Measurements from ENCODE around the gene PREP. TPM values are rescaled to one million over a fixed set of nuclear protein-coding genes. Genes with fewer than 3 reads are reported as not detected.

The PREP gene
- total RNA-seq, 1 donor from 2014 or later: 42.9 TPM

DNA sequence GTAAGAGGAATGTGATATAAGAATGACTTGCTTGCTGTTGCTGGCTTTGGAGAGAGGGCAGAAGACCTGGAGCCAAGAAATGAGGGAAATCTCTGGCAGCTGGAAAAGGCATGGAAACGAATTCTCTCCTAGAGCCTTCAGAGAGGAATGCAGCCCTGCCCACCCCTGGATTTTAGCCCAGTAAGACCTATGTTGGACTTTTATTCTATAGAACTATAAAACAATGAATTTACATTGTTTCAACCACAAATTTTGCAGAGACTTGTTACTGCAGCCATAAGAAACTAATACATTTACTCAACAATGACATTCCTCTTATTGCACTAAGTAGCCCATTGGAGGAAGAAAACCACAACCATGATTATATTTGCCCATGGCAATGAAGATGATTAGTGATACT is 39.5 kb upstream of the PREP start:
- Mint-ChIP-seq H3K4me1 (peaks cover 19% of the 10 kb centered on the region), H3K9me3 (peaks cover 3% of the 10 kb centered on the region), H3K27me3 (ENCODE audit: low read depth) (no peaks in the 10 kb centered on the region), H3K36me3 (ENCODE audit: low read depth) (no peaks in the 10 kb centered on the region), H3K27ac (ENCODE audit: unreplicated experiment) (peak overlapping the region; percentile 62), H3K4me3 (no peak overlapping the region)
- TF ChIP-seq, protein P1, sequence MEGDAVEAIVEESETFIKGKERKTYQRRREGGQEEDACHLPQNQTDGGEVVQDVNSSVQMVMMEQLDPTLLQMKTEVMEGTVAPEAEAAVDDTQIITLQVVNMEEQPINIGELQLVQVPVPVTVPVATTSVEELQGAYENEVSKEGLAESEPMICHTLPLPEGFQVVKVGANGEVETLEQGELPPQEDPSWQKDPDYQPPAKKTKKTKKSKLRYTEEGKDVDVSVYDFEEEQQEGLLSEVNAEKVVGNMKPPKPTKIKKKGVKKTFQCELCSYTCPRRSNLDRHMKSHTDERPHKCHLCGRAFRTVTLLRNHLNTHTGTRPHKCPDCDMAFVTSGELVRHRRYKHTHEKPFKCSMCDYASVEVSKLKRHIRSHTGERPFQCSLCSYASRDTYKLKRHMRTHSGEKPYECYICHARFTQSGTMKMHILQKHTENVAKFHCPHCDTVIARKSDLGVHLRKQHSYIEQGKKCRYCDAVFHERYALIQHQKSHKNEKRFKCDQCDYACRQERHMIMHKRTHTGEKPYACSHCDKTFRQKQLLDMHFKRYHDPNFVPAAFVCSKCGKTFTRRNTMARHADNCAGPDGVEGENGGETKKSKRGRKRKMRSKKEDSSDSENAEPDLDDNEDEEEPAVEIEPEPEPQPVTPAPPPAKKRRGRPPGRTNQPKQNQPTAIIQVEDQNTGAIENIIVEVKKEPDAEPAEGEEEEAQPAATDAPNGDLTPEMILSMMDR (conservative IDR thresholded peaks at IDR 0.05): no peak
- DNase-seq (ENCODE audit: low read depth, low spot score): no peak

GRCh38 chr6:105437236-105437635 is 34.4 kb upstream of the PREP start:
- Mint-ChIP-seq H3K36me3 (ENCODE audit: low read depth) (no peaks in the 10 kb centered on the region), H3K4me1 (peaks cover 13% of the 10 kb centered on the region), H3K27ac (ENCODE audit: unreplicated experiment) (no peak overlapping the region), H3K27me3 (ENCODE audit: low read depth) (peaks cover 4% of the 10 kb centered on the region), H3K9me3 (peaks cover 3% of the 10 kb centered on the region), H3K4me3 (no peak overlapping the region)
- DNase-seq (ENCODE audit: low read depth, low spot score): no peak
- TF ChIP-seq, protein P1 (conservative IDR thresholded peaks at IDR 0.05): no peak

GRCh38 chr6:105433723-105434122 is 30.8 kb upstream of the PREP start:
- Mint-ChIP-seq H3K4me3 (no peak overlapping the region), H3K36me3 (ENCODE audit: low read depth) (no peaks in the 10 kb centered on the region), H3K9me3 (peaks cover 3% of the 10 kb centered on the region), H3K27me3 (ENCODE audit: low read depth) (peaks cover 4% of the 10 kb centered on the region), H3K4me1 (peaks cover 3% of the 10 kb centered on the region), H3K27ac (ENCODE audit: unreplicated experiment) (no peak overlapping the region)
- TF ChIP-seq, protein P1 (conservative IDR thresholded peaks at IDR 0.05): no peak
- no peak for DNase-seq (ENCODE audit: low read depth, low spot score)

- DNase-seq (ENCODE audit: low read depth, low spot score): no peak
- Mint-ChIP-seq H3K9me3 (no peaks in the 10 kb centered on the region), H3K36me3 (ENCODE audit: low read depth) (no peaks in the 10 kb centered on the region), H3K27me3 (ENCODE audit: low read depth) (peaks cover 4% of the 10 kb centered on the region), H3K27ac (ENCODE audit: unreplicated experiment) (no peak overlapping the region), H3K4me3 (no peak overlapping the region), H3K4me1 (peaks cover 12% of the 10 kb centered on the region)
- TF ChIP-seq, protein P1 (conservative IDR thresholded peaks at IDR 0.05): no peak
Observed at GRCh38 chr6:105432797-105433196, 29.9 kb upstream of the PREP start.

DNA sequence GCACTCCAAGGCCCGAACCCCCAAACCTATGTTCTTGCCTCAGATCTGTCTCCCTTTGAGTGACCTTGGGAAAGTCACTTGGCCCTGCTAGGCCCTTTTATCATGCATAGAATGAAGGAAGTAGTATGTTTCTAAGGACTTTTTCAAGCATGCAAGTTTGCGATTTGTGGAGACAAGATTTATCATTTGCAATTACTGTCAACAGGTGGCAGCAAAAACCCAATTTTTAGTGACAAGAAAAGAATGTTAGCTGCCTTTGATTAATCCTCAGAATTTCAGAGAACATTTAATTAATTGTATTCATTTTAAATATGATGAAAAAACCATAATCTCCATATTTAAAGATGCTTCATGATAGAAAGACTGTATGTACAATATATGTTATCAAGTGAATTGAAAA is 28.3 kb upstream of the PREP start:
- Mint-ChIP-seq H3K27me3 (ENCODE audit: low read depth) (peaks cover 4% of the 10 kb centered on the region), H3K9me3 (no peaks in the 10 kb centered on the region), H3K27ac (ENCODE audit: unreplicated experiment) (no peak overlapping the region), H3K4me1 (peaks cover 15% of the 10 kb centered on the region), H3K36me3 (ENCODE audit: low read depth) (no peaks in the 10 kb centered on the region), H3K4me3 (no peak overlapping the region)
- TF ChIP-seq, protein P1 (conservative IDR thresholded peaks at IDR 0.05): peak; percentile 77
- peak; percentile 24 for DNase-seq (ENCODE audit: low read depth, low spot score)

DNA sequence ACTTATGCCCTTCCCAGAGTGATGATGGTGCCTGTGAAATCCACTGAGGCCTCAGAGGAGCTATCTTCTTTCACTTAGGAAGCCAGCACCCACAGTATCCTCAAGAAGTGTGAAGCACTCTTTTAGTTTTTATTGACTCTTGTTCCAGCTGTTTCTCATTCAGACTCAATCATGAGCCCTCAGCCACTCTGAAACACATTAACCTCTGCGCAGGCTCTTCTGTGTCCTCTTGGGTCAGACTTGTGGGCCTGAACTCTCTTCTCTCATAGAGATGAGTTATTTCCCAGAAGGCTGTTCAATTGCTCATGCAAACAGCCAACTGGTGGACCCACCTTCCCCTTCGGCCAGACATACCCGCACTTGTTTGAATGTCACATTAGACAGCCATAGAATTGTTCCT is 27.8 kb upstream of the PREP start:
- Mint-ChIP-seq H3K27me3 (ENCODE audit: low read depth) (no peaks in the 10 kb centered on the region), H3K4me3 (no peak overlapping the region), H3K27ac (ENCODE audit: unreplicated experiment) (no peak overlapping the region), H3K36me3 (ENCODE audit: low read depth) (no peaks in the 10 kb centered on the region), H3K9me3 (no peaks in the 10 kb centered on the region), H3K4me1 (peaks cover 15% of the 10 kb centered on the region)
- no peak for DNase-seq (ENCODE audit: low read depth, low spot score)
- TF ChIP-seq, protein P1 (conservative IDR thresholded peaks at IDR 0.05): no peak

Measured in neural crest cell (in vitro differentiated cells).